GM23338 (cell line): Measurements from ENCODE around the gene UQCC2. TPM values are rescaled to one million over a fixed set of nuclear protein-coding genes. Genes with fewer than 3 reads are reported as not detected.

Experiments
- ATAC-seq: fragments of 200-7000 bp; cut with Tn5 transposase; 3 replicates; pipeline ENCODE4 v1.9.1; 2020
- DNase-seq: peaks from one replicate; pipeline ENCODE4 v3.0.0-alpha.2; 2015; ENCODE audit warnings: low spot score
- H2AFZ ChIP-seq: fragments of 200-600 bp; sonication (generic); 2 replicates; pipeline ENCODE4 v1.8.0; 2016; ENCODE audit warnings: antibody characterized with exemption, mild to moderate bottlenecking, moderate library complexity
- H3F3A ChIP-seq: fragments of 200-600 bp; sonication (generic); replicated peaks from 2 replicates; pipeline ENCODE4 v1.8.0; 2017; ENCODE audit warnings: antibody characterized with exemption, mixed run types, low read depth
- H3K27ac ChIP-seq: fragments of 200-600 bp; sonication (generic); 2 replicates; pipeline ENCODE4 v1.6.1; 2016; ENCODE audit warnings: low read depth
- H3K27me3 ChIP-seq: fragments of 200-600 bp; sonication (generic); 2 replicates; pipeline ENCODE4 v1.8.0; 2016; ENCODE audit warnings: mild to moderate bottlenecking, mixed run types, moderate library complexity; ENCODE audit not compliant: insufficient read depth
- H3K36me3 ChIP-seq: fragments of 200-600 bp; sonication (generic); 2 replicates; pipeline ENCODE4 v1.8.0; 2016; ENCODE audit warnings: mild to moderate bottlenecking; ENCODE audit not compliant: insufficient read depth
- H3K4me1 ChIP-seq: fragments of 200-600 bp; sonication (generic); 2 replicates; pipeline ENCODE4 v1.8.0; 2016; ENCODE audit warnings: mild to moderate bottlenecking, moderate library complexity; ENCODE audit not compliant: insufficient read depth
- H3K4me2 ChIP-seq: fragments of 200-600 bp; sonication (generic); 2 replicates; pipeline ENCODE4 v1.7.1; 2017; ENCODE audit warnings: mixed run types
- H3K4me3 ChIP-seq: fragments of 200-600 bp; sonication (generic); 2 replicates; pipeline ENCODE4 v1.6.1; 2016; ENCODE audit warnings: mixed run types
- H3K79me2 ChIP-seq: fragments of 200-600 bp; sonication (generic); replicated peaks from 2 replicates; pipeline ENCODE4 v1.8.0; 2017; ENCODE audit warnings: mild to moderate bottlenecking; ENCODE audit not compliant: insufficient read depth
- H3K9me2 ChIP-seq: fragments of 200-600 bp; sonication (generic); 2 replicates; pipeline ENCODE4 v1.8.0; 2017; ENCODE audit not compliant: insufficient read depth
- H4K20me1 ChIP-seq: fragments of 200-600 bp; sonication (generic); replicated peaks from 2 replicates; pipeline ENCODE4 v1.8.0; 2017; ENCODE audit warnings: mild to moderate bottlenecking; ENCODE audit not compliant: insufficient read depth
- H3K27ac Mint-ChIP-seq: 2 replicates; pipeline ENCODE4 v1.8.0; 2020; ENCODE audit warnings: inconsistent platforms, mild to moderate bottlenecking, moderate library complexity, mixed read lengths
- H3K27me3 Mint-ChIP-seq: 3 replicates; pipeline ENCODE4 v1.8.0; 2022; ENCODE audit warnings: low read depth, mild to moderate bottlenecking, moderate library complexity, mixed read lengths, inconsistent platforms; ENCODE audit not compliant: insufficient read depth, poor library complexity
- H3K36me3 Mint-ChIP-seq: 3 replicates; pipeline ENCODE4 v1.8.0; 2021; ENCODE audit warnings: low read depth, mild to moderate bottlenecking, inconsistent platforms, moderate library complexity, mixed read lengths
- H3K4me1 Mint-ChIP-seq: 3 replicates; pipeline ENCODE4 v1.8.0; 2020; ENCODE audit warnings: mild to moderate bottlenecking, inconsistent platforms, mixed read lengths
- H3K4me3 Mint-ChIP-seq: 3 replicates; pipeline ENCODE4 v1.8.0; 2021; ENCODE audit warnings: moderate library complexity, mild to moderate bottlenecking, inconsistent platforms, mixed read lengths
- H3K9me3 Mint-ChIP-seq: 3 replicates; pipeline ENCODE4 v1.8.0; 2020; ENCODE audit warnings: moderate library complexity, mild to moderate bottlenecking, inconsistent platforms, mixed read lengths
- EZH2 ChIP-seq: fragments of 200-600 bp; sonication (generic); IDR thresholded peaks from one replicate; pipeline ENCODE4 v1.8.0; 2017; ENCODE audit warnings: antibody characterized with exemption, mild to moderate bottlenecking, low read depth; ENCODE audit not compliant: unreplicated experiment
- EZH2phosphoT487 ChIP-seq: fragments of 200-600 bp; sonication (generic); IDR thresholded peaks from one replicate; pipeline ENCODE4 v1.8.1; 2018; ENCODE audit warnings: antibody characterized with exemption; ENCODE audit not compliant: unreplicated experiment
- JUNB ChIP-seq: IDR thresholded peaks from one replicate; pipeline ENCODE4 v1.6.1; 2016; ENCODE audit warnings: antibody characterized with exemption; ENCODE audit not compliant: unreplicated experiment
- NANOG ChIP-seq: IDR thresholded peaks from 2 replicates; pipeline ENCODE4 v1.6.1; 2016; ENCODE audit warnings: antibody characterized with exemption, borderline replicate concordance
- POLR2AphosphoS5 ChIP-seq: IDR thresholded peaks from 2 replicates; pipeline ENCODE4 v1.6.1; 2016; ENCODE audit warnings: antibody characterized with exemption, low read depth
- STAT1 ChIP-seq: IDR thresholded peaks from one replicate; pipeline ENCODE4 v1.6.1; 2016; ENCODE audit warnings: antibody characterized with exemption; ENCODE audit not compliant: unreplicated experiment
- ZNF114 ChIP-seq: fragments of 250-450 bp; sonication (Bioruptor Pico); IDR thresholded peaks from 2 replicates; pipeline ENCODE4 v1.5.0; 2020; ENCODE audit warnings: mild to moderate bottlenecking, moderate library complexity
- ZNF331 ChIP-seq: fragments of 250-450 bp; sonication (Bioruptor Pico); IDR thresholded peaks from 2 replicates; pipeline ENCODE4 v1.5.0; 2020; ENCODE audit warnings: low read depth, mild to moderate bottlenecking, moderate library complexity
- polyA plus RNA-seq: library from polyadenylated mRNA; unstranded; fragments of >200 nt; fragmentation: Nextera tagmentation; extraction: Ambion mirVana; gene quantifications from 2 replicates; pipeline ENCODE4 v1.2.1, GENCODE V29; 2016
- total RNA-seq: library from RNA; depleted of rRNA; stranded (reverse); fragments of >200 nt; shearing (Covaris generic); gene quantifications from 2 replicates; pipeline ENCODE4 v1.2.3, GENCODE V29; 2014
- TF ChIP-seq, protein P1 (sequence below), 2 experiments: fragments of 200-600 bp in 1 of 2; sonication (generic) in 1 of 2; conservative IDR thresholded peaks; 2 replicates each; pipeline versions ENCODE4 v1.5.1 to v1.6.1; 2016 to 2017; ENCODE audit warnings: antibody characterized with exemption in 2 of 2, low read depth in 2 of 2, mild to moderate bottlenecking in 2 of 2, moderate library complexity in 1 of 2
- TF ChIP-seq, protein P2 (sequence below): IDR thresholded peaks from one replicate; pipeline ENCODE4 v1.6.1; 2018; ENCODE audit warnings: antibody characterized with exemption; ENCODE audit not compliant: unreplicated experiment
- TF ChIP-seq, protein P3 (sequence below): fragments of 250-450 bp; sonication (Bioruptor Pico); IDR thresholded peaks from 2 replicates; pipeline ENCODE4 v1.5.0; 2020; ENCODE audit warnings: mild to moderate bottlenecking, moderate library complexity

The UQCC2 gene
- total and polyA plus RNA-seq, 2 experiments from 2014 or later: 48.9 to 379 TPM

DNA sequence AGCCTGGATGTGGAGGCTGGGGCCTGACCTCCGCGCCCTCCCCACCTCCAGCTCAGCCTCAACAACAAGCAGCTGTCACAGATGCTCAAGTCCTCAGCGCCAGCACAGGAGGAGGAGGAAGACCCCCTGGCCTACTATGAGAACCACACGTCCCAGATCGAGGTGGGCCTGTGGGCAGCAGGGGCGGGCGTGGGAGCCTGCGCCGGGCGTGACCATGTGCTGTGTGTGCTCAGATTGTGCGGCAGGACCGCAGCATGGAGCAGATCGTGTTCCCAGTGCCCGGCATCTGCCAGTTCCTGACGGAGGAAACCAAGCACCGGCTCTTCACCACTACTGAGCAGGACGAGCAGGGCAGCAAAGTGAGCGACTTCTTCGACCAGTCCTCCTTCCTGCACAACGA is 23.5 kb downstream of the UQCC2 start (continued):
- TF ChIP-seq, protein P1, sequence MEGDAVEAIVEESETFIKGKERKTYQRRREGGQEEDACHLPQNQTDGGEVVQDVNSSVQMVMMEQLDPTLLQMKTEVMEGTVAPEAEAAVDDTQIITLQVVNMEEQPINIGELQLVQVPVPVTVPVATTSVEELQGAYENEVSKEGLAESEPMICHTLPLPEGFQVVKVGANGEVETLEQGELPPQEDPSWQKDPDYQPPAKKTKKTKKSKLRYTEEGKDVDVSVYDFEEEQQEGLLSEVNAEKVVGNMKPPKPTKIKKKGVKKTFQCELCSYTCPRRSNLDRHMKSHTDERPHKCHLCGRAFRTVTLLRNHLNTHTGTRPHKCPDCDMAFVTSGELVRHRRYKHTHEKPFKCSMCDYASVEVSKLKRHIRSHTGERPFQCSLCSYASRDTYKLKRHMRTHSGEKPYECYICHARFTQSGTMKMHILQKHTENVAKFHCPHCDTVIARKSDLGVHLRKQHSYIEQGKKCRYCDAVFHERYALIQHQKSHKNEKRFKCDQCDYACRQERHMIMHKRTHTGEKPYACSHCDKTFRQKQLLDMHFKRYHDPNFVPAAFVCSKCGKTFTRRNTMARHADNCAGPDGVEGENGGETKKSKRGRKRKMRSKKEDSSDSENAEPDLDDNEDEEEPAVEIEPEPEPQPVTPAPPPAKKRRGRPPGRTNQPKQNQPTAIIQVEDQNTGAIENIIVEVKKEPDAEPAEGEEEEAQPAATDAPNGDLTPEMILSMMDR (conservative IDR thresholded peaks at IDR 0.05; ENCODE audit: low read depth in 2 of 2): no peak
- no peak for TF ChIP-seq EZH2phosphoT487
- no peak for TF ChIP-seq POLR2AphosphoS5
- TF ChIP-seq, protein P2, sequence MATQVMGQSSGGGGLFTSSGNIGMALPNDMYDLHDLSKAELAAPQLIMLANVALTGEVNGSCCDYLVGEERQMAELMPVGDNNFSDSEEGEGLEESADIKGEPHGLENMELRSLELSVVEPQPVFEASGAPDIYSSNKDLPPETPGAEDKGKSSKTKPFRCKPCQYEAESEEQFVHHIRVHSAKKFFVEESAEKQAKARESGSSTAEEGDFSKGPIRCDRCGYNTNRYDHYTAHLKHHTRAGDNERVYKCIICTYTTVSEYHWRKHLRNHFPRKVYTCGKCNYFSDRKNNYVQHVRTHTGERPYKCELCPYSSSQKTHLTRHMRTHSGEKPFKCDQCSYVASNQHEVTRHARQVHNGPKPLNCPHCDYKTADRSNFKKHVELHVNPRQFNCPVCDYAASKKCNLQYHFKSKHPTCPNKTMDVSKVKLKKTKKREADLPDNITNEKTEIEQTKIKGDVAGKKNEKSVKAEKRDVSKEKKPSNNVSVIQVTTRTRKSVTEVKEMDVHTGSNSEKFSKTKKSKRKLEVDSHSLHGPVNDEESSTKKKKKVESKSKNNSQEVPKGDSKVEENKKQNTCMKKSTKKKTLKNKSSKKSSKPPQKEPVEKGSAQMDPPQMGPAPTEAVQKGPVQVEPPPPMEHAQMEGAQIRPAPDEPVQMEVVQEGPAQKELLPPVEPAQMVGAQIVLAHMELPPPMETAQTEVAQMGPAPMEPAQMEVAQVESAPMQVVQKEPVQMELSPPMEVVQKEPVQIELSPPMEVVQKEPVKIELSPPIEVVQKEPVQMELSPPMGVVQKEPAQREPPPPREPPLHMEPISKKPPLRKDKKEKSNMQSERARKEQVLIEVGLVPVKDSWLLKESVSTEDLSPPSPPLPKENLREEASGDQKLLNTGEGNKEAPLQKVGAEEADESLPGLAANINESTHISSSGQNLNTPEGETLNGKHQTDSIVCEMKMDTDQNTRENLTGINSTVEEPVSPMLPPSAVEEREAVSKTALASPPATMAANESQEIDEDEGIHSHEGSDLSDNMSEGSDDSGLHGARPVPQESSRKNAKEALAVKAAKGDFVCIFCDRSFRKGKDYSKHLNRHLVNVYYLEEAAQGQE: no peak
- TF ChIP-seq NANOG: no peak
- TF ChIP-seq EZH2: no peak
- TF ChIP-seq ZNF114: no peak

DNA sequence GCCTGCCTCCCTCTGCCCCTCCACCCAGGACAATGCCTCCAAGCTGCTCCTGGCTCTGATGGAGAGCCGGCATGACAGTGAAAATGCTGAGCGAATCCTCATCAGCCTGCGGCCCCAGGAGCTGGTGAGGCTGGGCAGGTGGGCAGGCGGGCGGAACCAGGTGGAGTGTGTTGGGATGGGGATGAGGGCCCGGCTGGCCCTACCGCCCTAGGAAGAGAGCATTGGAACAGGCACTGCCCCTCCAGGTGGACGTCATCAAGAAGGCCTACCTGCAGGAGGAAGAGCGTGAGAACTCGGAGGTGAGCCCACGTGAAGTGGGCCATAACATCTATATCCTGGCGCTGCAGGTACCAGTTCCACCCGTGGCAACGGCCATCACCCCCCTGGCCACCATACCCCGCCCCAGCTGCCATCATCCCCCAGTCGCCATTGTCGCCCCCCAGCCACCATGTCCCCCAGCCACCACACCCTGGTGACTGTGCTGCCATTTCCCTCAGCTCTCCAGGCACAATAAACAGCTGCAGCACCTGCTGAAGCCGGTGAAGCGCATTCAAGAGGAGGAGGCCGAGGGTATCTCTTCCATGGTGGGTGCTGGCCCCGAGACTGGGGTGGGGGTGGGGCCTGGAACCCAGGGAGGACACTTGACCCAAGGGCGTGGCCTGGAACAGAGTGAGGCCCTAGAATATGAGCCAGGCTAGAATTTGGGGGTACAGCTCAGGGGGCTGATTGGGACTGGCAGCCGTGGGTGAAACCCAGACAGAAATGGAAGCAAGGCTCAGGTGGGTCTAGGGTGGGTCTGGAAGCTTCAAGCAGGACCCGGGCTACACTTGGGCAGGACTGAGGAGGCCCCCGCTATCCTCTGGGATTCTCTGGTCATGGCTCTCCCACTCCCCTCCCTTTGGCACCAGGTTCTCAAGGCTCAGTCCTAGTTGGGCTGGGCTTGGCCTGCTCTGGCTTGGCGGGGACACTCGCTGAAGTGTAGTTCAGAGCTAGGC is 24.2 kb downstream of the UQCC2 start:
- DNase-seq (no peak), ATAC-seq (no peak)
- Histone ChIP-seq H3K9me2 (no peaks in the 10 kb centered on the region), H3F3A (no peaks in the 10 kb centered on the region), H3K4me2 (no peak overlapping the region), H4K20me1 (no peaks in the 10 kb centered on the region), H3K4me3 (no peak overlapping the region), H3K27ac (no peak overlapping the region), H3K4me1 (no peaks in the 10 kb centered on the region), H3K36me3 (peaks cover 10% of the 10 kb centered on the region; the same call in 1 of the 2 replicates), H3K79me2 (no peaks in the 10 kb centered on the region), H2AFZ (no peak overlapping the region), H3K27me3 (no peaks in the 10 kb centered on the region)
- peaks cover 38% of the 10 kb centered on the region for H3K36me3 Mint-ChIP-seq
- H3K27ac Mint-ChIP-seq: no peak overlapping the region
- H3K4me1 Mint-ChIP-seq: peaks cover 7% of the 10 kb centered on the region
- H3K27me3 Mint-ChIP-seq: peaks cover 15% of the 10 kb centered on the region
- no peak overlapping the region for H3K4me3 Mint-ChIP-seq
- no peaks in the 10 kb centered on the region; the same call in 2 of the 3 replicates for H3K9me3 Mint-ChIP-seq
- TF ChIP-seq POLR2AphosphoS5 (no peak), STAT1 (no peak), EZH2phosphoT487 (no peak), NANOG (no peak), ZNF331 (CRISPR knock-in tag) (no peak), JUNB (no peak), EZH2 (no peak)
- TF ChIP-seq, protein P3, sequence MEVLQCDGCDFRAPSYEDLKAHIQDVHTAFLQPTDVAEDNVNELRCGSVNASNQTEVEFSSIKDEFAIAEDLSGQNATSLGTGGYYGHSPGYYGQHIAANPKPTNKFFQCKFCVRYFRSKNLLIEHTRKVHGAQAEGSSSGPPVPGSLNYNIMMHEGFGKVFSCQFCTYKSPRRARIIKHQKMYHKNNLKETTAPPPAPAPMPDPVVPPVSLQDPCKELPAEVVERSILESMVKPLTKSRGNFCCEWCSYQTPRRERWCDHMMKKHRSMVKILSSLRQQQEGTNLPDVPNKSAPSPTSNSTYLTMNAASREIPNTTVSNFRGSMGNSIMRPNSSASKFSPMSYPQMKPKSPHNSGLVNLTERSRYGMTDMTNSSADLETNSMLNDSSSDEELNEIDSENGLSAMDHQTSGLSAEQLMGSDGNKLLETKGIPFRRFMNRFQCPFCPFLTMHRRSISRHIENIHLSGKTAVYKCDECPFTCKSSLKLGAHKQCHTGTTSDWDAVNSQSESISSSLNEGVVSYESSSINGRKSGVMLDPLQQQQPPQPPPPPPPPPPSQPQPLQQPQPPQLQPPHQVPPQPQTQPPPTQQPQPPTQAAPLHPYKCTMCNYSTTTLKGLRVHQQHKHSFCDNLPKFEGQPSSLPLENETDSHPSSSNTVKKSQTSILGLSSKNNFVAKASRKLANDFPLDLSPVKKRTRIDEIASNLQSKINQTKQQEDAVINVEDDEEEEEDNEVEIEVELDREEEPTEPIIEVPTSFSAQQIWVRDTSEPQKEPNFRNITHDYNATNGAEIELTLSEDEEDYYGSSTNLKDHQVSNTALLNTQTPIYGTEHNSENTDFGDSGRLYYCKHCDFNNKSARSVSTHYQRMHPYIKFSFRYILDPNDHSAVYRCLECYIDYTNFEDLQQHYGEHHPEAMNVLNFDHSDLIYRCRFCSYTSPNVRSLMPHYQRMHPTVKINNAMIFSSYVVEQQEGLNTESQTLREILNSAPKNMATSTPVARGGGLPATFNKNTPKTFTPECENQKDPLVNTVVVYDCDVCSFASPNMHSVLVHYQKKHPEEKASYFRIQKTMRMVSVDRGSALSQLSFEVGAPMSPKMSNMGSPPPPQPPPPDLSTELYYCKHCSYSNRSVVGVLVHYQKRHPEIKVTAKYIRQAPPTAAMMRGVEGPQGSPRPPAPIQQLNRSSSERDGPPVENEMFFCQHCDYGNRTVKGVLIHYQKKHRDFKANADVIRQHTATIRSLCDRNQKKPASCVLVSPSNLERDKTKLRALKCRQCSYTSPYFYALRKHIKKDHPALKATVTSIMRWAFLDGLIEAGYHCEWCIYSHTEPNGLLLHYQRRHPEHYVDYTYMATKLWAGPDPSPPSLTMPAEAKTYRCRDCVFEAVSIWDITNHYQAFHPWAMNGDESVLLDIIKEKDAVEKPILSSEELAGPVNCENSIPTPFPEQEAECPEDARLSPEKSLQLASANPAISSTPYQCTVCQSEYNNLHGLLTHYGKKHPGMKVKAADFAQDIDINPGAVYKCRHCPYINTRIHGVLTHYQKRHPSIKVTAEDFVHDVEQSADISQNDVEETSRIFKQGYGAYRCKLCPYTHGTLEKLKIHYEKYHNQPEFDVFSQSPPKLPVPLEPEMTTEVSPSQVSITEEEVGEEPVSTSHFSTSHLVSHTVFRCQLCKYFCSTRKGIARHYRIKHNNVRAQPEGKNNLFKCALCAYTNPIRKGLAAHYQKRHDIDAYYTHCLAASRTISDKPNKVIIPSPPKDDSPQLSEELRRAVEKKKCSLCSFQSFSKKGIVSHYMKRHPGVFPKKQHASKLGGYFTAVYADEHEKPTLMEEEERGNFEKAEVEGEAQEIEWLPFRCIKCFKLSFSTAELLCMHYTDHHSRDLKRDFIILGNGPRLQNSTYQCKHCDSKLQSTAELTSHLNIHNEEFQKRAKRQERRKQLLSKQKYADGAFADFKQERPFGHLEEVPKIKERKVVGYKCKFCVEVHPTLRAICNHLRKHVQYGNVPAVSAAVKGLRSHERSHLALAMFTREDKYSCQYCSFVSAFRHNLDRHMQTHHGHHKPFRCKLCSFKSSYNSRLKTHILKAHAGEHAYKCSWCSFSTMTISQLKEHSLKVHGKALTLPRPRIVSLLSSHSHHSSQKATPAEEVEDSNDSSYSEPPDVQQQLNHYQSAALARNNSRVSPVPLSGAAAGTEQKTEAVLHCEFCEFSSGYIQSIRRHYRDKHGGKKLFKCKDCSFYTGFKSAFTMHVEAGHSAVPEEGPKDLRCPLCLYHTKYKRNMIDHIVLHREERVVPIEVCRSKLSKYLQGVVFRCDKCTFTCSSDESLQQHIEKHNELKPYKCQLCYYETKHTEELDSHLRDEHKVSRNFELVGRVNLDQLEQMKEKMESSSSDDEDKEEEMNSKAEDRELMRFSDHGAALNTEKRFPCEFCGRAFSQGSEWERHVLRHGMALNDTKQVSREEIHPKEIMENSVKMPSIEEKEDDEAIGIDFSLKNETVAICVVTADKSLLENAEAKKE (CRISPR knock-in tag): no peak
